ENCODE data around the gene RRP36. TPM values are rescaled to one million over a fixed set of nuclear protein-coding genes. Genes with fewer than 3 reads are reported as not detected.

RRP36 gene
- total and polyA plus RNA-seq, 9 of the 15 experiments (the other 6 are each of a cell fraction or from before 2014, with no cell fraction given), result 27.6 to 150 (median 114) TPM

DNA sequence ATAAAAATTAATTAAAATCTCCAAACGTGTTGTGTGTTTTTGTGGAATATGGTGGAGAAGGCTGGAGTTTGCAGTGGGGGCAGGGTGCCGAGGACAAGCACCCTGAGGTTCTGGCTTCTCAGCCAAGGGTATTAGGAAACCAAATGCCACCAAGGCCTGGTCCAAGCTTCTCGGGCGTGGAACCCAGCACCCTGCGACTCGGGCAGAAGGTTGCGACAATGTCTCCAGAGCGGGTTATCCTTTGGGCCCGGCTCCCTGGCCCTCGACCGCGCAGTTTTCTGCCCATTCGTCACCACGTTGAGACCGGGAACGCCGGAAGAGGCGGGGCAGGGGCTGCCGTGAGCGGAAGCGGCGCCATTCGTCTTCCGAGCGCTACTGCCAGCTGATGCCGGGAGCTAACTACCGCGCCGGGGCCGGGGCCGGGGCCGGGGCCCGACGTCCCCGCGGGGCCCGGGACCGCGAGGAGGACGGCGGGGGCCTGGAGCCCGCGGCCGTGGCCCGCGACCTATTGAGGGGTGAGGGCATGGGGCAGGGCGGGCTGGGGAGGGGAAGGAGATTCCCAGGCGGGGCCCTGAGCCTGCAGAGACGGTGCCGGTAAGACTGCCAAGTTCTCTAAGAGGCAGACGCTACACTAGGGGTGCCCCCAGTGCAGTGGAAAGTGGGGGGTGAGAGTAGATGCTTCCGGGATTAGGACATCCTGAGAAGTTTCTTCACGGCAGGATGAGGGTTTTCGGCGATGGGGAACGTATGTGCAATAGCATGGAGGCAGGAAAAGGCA, at the start of gene RRP36 (continued):
- TF ChIP-seq NR2C1 (IDR thresholded peaks at IDR 0.05) (no peak), NR2C1 (tag; IDR thresholded peaks at IDR 0.05) (peak; percentile 5; the same call in 1 of the 2 replicates), TRIM28 (IDR thresholded peaks at IDR 0.05) (0 out of 2 replicates have a peak, but pooled peaks have one; percentile 43), FUS (optimal IDR thresholded peaks at IDR 0.05; ENCODE audit: low read depth, low read length) (no peak), SMARCA4 (IDR thresholded peaks at IDR 0.05) (no peak), KLF10 (CRISPR knock-in tag; IDR thresholded peaks at IDR 0.05) (no peak), RBM15 (IDR thresholded peaks at IDR 0.05; ENCODE audit: insufficient read depth, low read length) (no peak), GTF2E2 (tag; IDR thresholded peaks at IDR 0.05) (peak; percentile 60; the same call in 1 of the 2 replicates), PPARD (CRISPR knock-in tag; IDR thresholded peaks at IDR 0.05) (no peak), FOSL1 (tag; conservative IDR thresholded peaks at IDR 0.05) (no peak), DMBX1 (CRISPR knock-in tag; IDR thresholded peaks at IDR 0.05; ENCODE audit: borderline replicate concordance) (peak; percentile 58; the same call in 1 of the 2 replicates)
- TF ChIP-seq, protein P1, sequence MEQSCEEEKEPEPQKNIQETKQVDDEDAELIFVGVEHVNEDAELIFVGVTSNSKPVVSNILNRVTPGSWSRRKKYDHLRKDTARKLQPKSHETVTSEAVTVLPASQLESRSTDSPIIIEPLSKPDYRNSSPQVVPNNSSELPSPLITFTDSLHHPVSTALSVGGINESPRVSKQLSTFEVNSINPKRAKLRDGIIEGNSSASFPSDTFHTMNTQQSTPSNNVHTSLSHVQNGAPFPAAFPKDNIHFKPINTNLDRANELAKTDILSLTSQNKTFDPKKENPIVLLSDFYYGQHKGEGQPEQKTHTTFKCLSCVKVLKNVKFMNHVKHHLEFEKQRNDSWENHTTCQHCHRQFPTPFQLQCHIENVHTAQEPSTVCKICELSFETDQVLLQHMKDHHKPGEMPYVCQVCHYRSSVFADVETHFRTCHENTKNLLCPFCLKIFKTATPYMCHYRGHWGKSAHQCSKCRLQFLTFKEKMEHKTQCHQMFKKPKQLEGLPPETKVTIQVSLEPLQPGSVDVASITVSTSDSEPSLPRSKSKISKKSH (CRISPR knock-in tag; IDR thresholded peaks at IDR 0.05), result 0 out of 2 replicates have a peak, but pooled peaks have one; percentile 22
- TF ChIP-seq, protein P2, sequence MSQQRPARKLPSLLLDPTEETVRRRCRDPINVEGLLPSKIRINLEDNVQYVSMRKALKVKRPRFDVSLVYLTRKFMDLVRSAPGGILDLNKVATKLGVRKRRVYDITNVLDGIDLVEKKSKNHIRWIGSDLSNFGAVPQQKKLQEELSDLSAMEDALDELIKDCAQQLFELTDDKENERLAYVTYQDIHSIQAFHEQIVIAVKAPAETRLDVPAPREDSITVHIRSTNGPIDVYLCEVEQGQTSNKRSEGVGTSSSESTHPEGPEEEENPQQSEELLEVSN (IDR thresholded peaks at IDR 0.05; ENCODE audit: borderline replicate concordance in 1 of 2, extremely low read depth in 1 of 2, insufficient read depth in 1 of 2, insufficient read length in 1 of 2, low read depth in 1 of 2, low read length in 1 of 2, poor library complexity in 1 of 2, severe bottlenecking in 1 of 2), result peak; percentile 76
- TF ChIP-seq, protein P3, sequence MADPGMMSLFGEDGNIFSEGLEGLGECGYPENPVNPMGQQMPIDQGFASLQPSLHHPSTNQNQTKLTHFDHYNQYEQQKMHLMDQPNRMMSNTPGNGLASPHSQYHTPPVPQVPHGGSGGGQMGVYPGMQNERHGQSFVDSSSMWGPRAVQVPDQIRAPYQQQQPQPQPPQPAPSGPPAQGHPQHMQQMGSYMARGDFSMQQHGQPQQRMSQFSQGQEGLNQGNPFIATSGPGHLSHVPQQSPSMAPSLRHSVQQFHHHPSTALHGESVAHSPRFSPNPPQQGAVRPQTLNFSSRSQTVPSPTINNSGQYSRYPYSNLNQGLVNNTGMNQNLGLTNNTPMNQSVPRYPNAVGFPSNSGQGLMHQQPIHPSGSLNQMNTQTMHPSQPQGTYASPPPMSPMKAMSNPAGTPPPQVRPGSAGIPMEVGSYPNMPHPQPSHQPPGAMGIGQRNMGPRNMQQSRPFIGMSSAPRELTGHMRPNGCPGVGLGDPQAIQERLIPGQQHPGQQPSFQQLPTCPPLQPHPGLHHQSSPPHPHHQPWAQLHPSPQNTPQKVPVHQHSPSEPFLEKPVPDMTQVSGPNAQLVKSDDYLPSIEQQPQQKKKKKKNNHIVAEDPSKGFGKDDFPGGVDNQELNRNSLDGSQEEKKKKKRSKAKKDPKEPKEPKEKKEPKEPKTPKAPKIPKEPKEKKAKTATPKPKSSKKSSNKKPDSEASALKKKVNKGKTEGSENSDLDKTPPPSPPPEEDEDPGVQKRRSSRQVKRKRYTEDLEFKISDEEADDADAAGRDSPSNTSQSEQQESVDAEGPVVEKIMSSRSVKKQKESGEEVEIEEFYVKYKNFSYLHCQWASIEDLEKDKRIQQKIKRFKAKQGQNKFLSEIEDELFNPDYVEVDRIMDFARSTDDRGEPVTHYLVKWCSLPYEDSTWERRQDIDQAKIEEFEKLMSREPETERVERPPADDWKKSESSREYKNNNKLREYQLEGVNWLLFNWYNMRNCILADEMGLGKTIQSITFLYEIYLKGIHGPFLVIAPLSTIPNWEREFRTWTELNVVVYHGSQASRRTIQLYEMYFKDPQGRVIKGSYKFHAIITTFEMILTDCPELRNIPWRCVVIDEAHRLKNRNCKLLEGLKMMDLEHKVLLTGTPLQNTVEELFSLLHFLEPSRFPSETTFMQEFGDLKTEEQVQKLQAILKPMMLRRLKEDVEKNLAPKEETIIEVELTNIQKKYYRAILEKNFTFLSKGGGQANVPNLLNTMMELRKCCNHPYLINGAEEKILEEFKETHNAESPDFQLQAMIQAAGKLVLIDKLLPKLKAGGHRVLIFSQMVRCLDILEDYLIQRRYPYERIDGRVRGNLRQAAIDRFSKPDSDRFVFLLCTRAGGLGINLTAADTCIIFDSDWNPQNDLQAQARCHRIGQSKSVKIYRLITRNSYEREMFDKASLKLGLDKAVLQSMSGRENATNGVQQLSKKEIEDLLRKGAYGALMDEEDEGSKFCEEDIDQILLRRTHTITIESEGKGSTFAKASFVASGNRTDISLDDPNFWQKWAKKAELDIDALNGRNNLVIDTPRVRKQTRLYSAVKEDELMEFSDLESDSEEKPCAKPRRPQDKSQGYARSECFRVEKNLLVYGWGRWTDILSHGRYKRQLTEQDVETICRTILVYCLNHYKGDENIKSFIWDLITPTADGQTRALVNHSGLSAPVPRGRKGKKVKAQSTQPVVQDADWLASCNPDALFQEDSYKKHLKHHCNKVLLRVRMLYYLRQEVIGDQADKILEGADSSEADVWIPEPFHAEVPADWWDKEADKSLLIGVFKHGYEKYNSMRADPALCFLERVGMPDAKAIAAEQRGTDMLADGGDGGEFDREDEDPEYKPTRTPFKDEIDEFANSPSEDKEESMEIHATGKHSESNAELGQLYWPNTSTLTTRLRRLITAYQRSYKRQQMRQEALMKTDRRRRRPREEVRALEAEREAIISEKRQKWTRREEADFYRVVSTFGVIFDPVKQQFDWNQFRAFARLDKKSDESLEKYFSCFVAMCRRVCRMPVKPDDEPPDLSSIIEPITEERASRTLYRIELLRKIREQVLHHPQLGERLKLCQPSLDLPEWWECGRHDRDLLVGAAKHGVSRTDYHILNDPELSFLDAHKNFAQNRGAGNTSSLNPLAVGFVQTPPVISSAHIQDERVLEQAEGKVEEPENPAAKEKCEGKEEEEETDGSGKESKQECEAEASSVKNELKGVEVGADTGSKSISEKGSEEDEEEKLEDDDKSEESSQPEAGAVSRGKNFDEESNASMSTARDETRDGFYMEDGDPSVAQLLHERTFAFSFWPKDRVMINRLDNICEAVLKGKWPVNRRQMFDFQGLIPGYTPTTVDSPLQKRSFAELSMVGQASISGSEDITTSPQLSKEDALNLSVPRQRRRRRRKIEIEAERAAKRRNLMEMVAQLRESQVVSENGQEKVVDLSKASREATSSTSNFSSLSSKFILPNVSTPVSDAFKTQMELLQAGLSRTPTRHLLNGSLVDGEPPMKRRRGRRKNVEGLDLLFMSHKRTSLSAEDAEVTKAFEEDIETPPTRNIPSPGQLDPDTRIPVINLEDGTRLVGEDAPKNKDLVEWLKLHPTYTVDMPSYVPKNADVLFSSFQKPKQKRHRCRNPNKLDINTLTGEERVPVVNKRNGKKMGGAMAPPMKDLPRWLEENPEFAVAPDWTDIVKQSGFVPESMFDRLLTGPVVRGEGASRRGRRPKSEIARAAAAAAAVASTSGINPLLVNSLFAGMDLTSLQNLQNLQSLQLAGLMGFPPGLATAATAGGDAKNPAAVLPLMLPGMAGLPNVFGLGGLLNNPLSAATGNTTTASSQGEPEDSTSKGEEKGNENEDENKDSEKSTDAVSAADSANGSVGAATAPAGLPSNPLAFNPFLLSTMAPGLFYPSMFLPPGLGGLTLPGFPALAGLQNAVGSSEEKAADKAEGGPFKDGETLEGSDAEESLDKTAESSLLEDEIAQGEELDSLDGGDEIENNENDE (IDR thresholded peaks at IDR 0.05; ENCODE audit: low read depth, low read length), result no peak

All from K562 (cell line).